Trophoblast cell (in vitro differentiated cells and primary cell): ENCODE data around the gene ASTN2.
A peak's percentile ranks its signal among the peaks of the same experiment; 100 is the strongest.

ENCODE experiments used
- DNase-seq, 2 donors: peaks; one replicate each; pipeline ENCODE4 v3.0.0-alpha.2; 2016
- H2AFZ ChIP-seq: 2 replicates; pipeline ENCODE4 v1.6.1; 2013; ENCODE audit warnings: low read length, moderate library complexity, mild to moderate bottlenecking; ENCODE audit not compliant: insufficient read depth, poor library complexity
- H2AK5ac ChIP-seq: 2 replicates; pipeline ENCODE4 v1.6.1; 2013; ENCODE audit warnings: mild to moderate bottlenecking, low read length
- H2BK120ac ChIP-seq: 2 replicates; pipeline ENCODE4 v1.6.1; 2013; ENCODE audit warnings: low read length, mild to moderate bottlenecking, moderate library complexity; ENCODE audit not compliant: insufficient read depth, poor library complexity
- H2BK12ac ChIP-seq: 2 replicates; pipeline ENCODE4 v1.6.1; 2013; ENCODE audit warnings: mild to moderate bottlenecking, low read length, moderate library complexity
- H2BK5ac ChIP-seq: 2 replicates; pipeline ENCODE4 v1.6.1; 2013; ENCODE audit warnings: low read length, low read depth, moderate library complexity, mild to moderate bottlenecking; ENCODE audit not compliant: poor library complexity
- H3K14ac ChIP-seq: 2 replicates; pipeline ENCODE4 v1.6.1; 2013; ENCODE audit warnings: mild to moderate bottlenecking, low read length
- H3K18ac ChIP-seq: 2 replicates; pipeline ENCODE4 v1.6.1; 2013; ENCODE audit warnings: mild to moderate bottlenecking, low read length
- H3K23ac ChIP-seq: 2 replicates; pipeline ENCODE4 v1.6.1; 2013; ENCODE audit warnings: low read length
- H3K27ac ChIP-seq: 2 replicates; pipeline ENCODE4 v1.5.1; 2013; ENCODE audit warnings: low read depth, mild to moderate bottlenecking, inconsistent platforms, low read length, moderate library complexity
- H3K27me3 ChIP-seq: 2 replicates; pipeline ENCODE4 v1.6.1; 2013; ENCODE audit warnings: inconsistent platforms, mild to moderate bottlenecking, low read length, moderate library complexity; ENCODE audit not compliant: insufficient read depth
- H3K36me3 ChIP-seq, 2 experiments: 1 replicate in 1 of 2; 2 replicates in 1 of 2; pipeline ENCODE4 v1.6.1; 2013; ENCODE audit warnings: low read length in 2 of 2, mild to moderate bottlenecking in 2 of 2, moderate library complexity in 1 of 2; ENCODE audit not compliant: insufficient read depth in 2 of 2, control insufficient read depth in 1 of 2
- H3K4ac ChIP-seq: 2 replicates; pipeline ENCODE4 v1.6.1; 2013; ENCODE audit warnings: low read depth, mild to moderate bottlenecking, low read length, moderate library complexity
- H3K4me1 ChIP-seq, 2 experiments: 1 replicate in 1 of 2; 2 replicates in 1 of 2; pipeline ENCODE4 v1.6.1; 2013; ENCODE audit warnings: low read length in 2 of 2, mild to moderate bottlenecking in 2 of 2, moderate library complexity in 1 of 2; ENCODE audit not compliant: insufficient read depth in 2 of 2, control insufficient read depth in 1 of 2
- H3K4me2 ChIP-seq: 2 replicates; pipeline ENCODE4 v1.6.1; 2013; ENCODE audit warnings: inconsistent platforms, mild to moderate bottlenecking, low read length, moderate library complexity
- H3K4me3 ChIP-seq: 2 replicates; pipeline ENCODE4 v1.5.1; 2013; ENCODE audit warnings: mild to moderate bottlenecking, low read depth, low read length, inconsistent platforms
- H3K79me1 ChIP-seq: one replicate; pipeline ENCODE4 v1.6.1; 2013; ENCODE audit warnings: low read length
- H3K79me2 ChIP-seq: 2 replicates; pipeline ENCODE4 v1.6.1; 2013; ENCODE audit warnings: low read length, mild to moderate bottlenecking; ENCODE audit not compliant: control insufficient read depth, insufficient read depth, poor library complexity
- H3K9ac ChIP-seq: 2 replicates; pipeline ENCODE4 v1.6.1; 2013; ENCODE audit warnings: mild to moderate bottlenecking, low read length
- H3K9me3 ChIP-seq: 2 replicates; pipeline ENCODE4 v1.6.1; 2013; ENCODE audit warnings: low read depth, mild to moderate bottlenecking, control low read depth, inconsistent platforms, low read length; ENCODE audit not compliant: insufficient read depth
- H4K12ac ChIP-seq: 2 replicates; pipeline ENCODE4 v1.6.1; 2013; ENCODE audit warnings: low read depth, mild to moderate bottlenecking, low read length, moderate library complexity
- H4K8ac ChIP-seq: 2 replicates; pipeline ENCODE4 v1.6.1; 2013; ENCODE audit warnings: low read depth, mild to moderate bottlenecking, low read length, moderate library complexity
- H4K91ac ChIP-seq: one replicate; pipeline ENCODE4 v1.6.1; 2013; ENCODE audit warnings: low read depth, mild to moderate bottlenecking, low read length, moderate library complexity
- WGBS: extraction: QIAGEN DNeasy Blood & Tissue Kit; methylation state at CpG from one replicate; pipeline ENCODE4 v1.1.7; 2013; ENCODE audit warnings: missing lambda C conversion rate; ENCODE audit not compliant: insufficient read length, insufficient coverage; ENCODE audit errors: extremely low coverage; 5-methylcytosine and 5-hydroxymethylcytosine counted together

The ASTN2 gene

DNA sequence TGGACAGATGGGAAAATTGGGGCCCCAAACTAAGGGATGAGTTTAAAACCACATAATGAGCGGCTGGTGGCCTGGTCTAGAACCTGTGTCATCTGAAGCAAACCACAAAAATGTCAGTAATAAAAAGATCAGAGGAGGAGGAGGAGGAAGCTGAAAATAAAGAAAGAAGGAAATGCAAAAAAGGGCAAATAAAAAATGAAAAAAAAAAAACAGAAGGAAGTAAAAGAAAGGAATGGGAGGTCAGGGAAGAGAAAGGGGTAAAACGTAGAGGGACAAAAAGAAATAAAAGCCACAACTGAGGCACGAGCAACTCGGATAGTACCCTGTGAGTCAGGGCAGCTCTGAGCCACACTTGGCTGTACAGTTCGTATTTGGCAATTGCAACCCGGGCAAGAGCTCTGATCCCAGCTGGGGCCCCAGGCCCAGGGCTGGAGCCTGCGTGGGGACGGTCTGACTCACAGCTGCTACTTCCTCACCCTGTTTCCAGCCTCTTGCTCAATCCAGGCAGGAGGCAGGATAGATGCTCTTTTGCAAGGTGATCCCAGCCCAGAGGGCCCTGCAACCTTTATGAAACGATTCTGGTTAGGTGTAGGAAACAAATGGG, 865.7 kb downstream of the ASTN2 start:
- Histone ChIP-seq H4K8ac (no peak overlapping the region), H3K4me3 (no peak overlapping the region), H3K79me1 (no peaks in the 10 kb centered on the region), H3K36me3 (no peaks in the 10 kb centered on the region), H3K9me3 (no peaks in the 10 kb centered on the region), H3K27ac (no peak overlapping the region), H2AK5ac (no peak overlapping the region), H2BK120ac (no peak overlapping the region), H2BK12ac (no peak overlapping the region), H3K4me2 (no peak overlapping the region), H4K12ac (no peak overlapping the region), H3K4me1 (no peaks in the 10 kb centered on the region), H3K14ac (no peak overlapping the region), H3K9ac (no peak overlapping the region), H2AFZ (no peak overlapping the region), H3K4ac (no peak overlapping the region), H2BK5ac (no peak overlapping the region), H4K91ac (no peak overlapping the region), H3K27me3 (no peaks in the 10 kb centered on the region), H3K79me2 (no peaks in the 10 kb centered on the region), H3K18ac (no peak overlapping the region), H3K23ac (no peak overlapping the region)
- DNase-seq, result peak; percentile 77 to 83
- no CpG with 5 or more reads among the region's 9 CpGs for WGBS

DNA sequence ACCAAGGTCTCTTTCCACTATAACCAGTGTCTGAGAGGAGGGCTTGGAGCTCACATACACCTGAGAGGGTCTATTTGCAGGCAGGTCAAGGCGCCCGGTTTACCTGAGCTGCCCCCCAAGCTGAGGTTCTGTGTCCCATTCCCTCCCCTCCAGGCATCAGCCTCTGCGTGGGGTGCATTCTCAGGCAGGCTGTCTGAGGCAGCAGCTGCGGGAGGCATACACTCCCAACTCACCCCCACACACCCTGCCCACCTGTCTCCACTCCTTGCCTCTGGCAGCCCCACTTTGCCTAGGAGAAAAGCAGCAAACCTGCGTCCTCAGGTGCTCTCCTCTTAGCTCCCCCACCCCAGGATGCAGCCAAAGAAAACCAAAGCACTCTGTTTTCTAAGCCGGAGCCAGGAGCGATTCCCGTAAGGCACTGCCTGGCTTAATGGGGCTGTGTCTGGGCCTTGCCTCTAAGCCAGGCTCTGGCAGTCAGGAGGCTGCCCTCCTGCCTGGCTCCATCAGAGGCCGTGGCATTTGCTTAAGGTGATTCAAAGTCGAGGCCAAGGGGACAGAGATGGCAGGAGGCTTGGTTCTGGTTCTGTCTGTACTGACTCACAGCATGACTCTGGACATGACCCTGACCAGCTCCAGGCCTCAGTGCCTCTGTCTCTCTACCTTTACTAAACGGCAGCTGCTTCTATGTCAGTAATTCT, 867.0 kb downstream of the ASTN2 start:
- Histone ChIP-seq H3K36me3 (no peaks in the 10 kb centered on the region), H2AFZ (no peak overlapping the region), H3K79me1 (no peaks in the 10 kb centered on the region), H3K4me1 (no peaks in the 10 kb centered on the region), H2BK120ac (no peak overlapping the region), H3K4me3 (no peak overlapping the region), H3K79me2 (no peaks in the 10 kb centered on the region), H3K27ac (no peak overlapping the region), H4K91ac (no peak overlapping the region), H3K4ac (no peak overlapping the region), H3K9ac (no peak overlapping the region), H2AK5ac (no peak overlapping the region), H2BK5ac (no peak overlapping the region), H4K8ac (no peak overlapping the region), H3K14ac (no peak overlapping the region), H2BK12ac (no peak overlapping the region), H4K12ac (no peak overlapping the region), H3K23ac (no peak overlapping the region), H3K18ac (no peak overlapping the region), H3K4me2 (no peak overlapping the region), H3K27me3 (no peaks in the 10 kb centered on the region), H3K9me3 (no peaks in the 10 kb centered on the region)
- WGBS, result no CpG with 5 or more reads among the region's 11 CpGs
- DNase-seq, result no peak

DNA sequence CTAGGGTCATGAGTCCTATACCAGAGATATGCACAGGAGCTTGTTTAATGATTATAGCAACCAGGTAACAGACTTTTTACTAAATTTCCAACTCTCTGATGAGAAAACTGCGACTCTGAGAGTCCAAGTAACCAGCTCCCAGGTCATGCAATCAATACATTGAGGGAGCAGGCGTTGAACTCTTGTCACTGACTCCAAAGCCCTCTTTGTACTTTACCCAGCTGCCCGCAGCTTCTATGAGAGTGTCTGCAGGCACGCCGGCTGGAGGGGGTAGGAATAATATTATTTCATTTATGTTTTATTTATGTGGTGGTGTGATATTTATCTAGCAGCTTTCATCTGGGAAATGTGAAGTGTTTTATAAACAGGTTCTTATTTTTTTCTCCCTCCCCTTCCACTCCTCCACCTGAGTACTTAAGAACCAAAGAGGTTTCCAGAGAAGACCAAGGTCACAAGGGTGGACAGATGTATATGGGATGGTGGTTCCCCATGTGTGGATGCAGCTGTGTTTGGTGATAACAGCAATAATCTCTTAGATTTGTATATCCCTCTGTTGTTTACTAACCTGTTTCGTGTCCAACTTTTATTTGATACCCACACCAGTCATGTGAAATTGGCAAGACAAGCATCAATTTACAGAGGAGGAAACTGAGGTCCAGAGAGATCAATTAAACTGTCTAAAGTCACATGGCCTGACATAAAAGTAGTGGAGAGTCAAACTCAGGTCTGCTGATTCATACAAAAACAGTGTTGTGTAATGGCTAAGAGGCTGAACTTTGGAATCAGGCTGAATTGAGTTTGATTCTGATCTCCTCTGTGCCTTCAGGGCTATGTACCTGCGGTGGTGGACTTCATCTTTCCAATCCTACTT, 867.9 kb downstream of the ASTN2 start:
- Histone ChIP-seq H3K9ac (no peak overlapping the region), H3K18ac (no peak overlapping the region), H3K27me3 (no peaks in the 10 kb centered on the region), H3K79me1 (no peaks in the 10 kb centered on the region), H3K4me2 (no peak overlapping the region), H3K4me3 (no peak overlapping the region), H3K4me1 (no peaks in the 10 kb centered on the region), H2BK120ac (no peak overlapping the region), H2AFZ (no peak overlapping the region), H3K23ac (no peak overlapping the region), H4K8ac (no peak overlapping the region), H2BK12ac (no peak overlapping the region), H3K4ac (no peak overlapping the region), H3K79me2 (no peaks in the 10 kb centered on the region), H4K12ac (no peak overlapping the region), H3K14ac (no peak overlapping the region), H3K27ac (no peak overlapping the region), H3K9me3 (no peaks in the 10 kb centered on the region), H2AK5ac (no peak overlapping the region), H4K91ac (no peak overlapping the region), H3K36me3 (no peaks in the 10 kb centered on the region), H2BK5ac (no peak overlapping the region)
- DNase-seq, result no peak
- no CpG with 5 or more reads among the region's 7 CpGs for WGBS

DNA sequence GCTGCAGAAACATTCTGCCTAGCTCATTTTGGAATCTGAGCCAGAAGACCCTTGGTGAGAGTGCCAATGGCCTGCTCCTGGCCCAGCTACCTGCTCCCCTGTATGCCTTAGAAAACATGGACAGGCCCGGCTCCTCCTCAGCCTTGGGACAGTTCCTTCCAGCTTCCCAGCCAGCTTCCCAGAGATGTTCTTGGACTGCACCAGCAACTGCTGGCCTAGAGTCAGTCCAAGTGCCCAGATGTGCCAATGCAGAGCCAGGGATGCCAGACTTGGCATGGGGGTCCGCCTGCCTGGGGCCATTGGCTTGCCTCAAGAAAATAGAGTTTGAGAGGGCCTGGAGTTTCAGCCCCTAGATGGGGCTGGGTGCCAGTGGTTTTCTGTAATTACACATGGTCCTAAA, 870.0 kb downstream of the ASTN2 start:
- Histone ChIP-seq H4K8ac (no peak overlapping the region), H3K27me3 (no peaks in the 10 kb centered on the region), H2BK12ac (no peak overlapping the region), H3K18ac (no peak overlapping the region), H3K4me3 (no peak overlapping the region), H3K23ac (no peak overlapping the region), H3K4me1 (no peaks in the 10 kb centered on the region), H3K27ac (no peak overlapping the region), H3K36me3 (no peaks in the 10 kb centered on the region), H3K4me2 (no peak overlapping the region), H3K79me2 (no peaks in the 10 kb centered on the region), H4K12ac (no peak overlapping the region), H2AFZ (no peak overlapping the region), H3K9ac (no peak overlapping the region), H4K91ac (no peak overlapping the region), H2BK120ac (no peak overlapping the region), H2AK5ac (no peak overlapping the region), H3K4ac (no peak overlapping the region), H3K9me3 (no peaks in the 10 kb centered on the region), H3K79me1 (no peaks in the 10 kb centered on the region), H2BK5ac (no peak overlapping the region), H3K14ac (no peak overlapping the region)
- DNase-seq, result no peak
- no CpG with 5 or more reads among the region's 2 CpGs for WGBS
